Adrenal gland (tissue), 5 donors: Measurements from ENCODE around the gene KRT14.
"Not testable (repeated sequence)": the region's sequence is repeated elsewhere in the genome, so short reads cannot be mapped to it uniquely, and the experiment has no call there.

ENCODE experiments used
- CTCF ChIP-seq, 6 experiments: fragments of 450-650 bp in 4 of 6; fragments of 200-600 bp in 2 of 6; sonication (generic) in 1 of 6; IDR thresholded peaks; 1 replicate in 5 of 6; 2 replicates in 1 of 6; pipeline versions ENCODE4 v1.5.1 to v1.8.0; 2016 to 2021; ENCODE audit warnings: antibody characterized with exemption in 6 of 6, mild to moderate bottlenecking in 2 of 6, moderate library complexity in 1 of 6
- POLR2A ChIP-seq, 2 donors: fragments of 450-650 bp; IDR thresholded peaks; one replicate each; pipeline ENCODE4 v1.6.1; 2017; ENCODE audit warnings: antibody characterized with exemption in 2 of 2, mild to moderate bottlenecking in 2 of 2, moderate library complexity in 1 of 2
- donor health status: DM: no; HTN: no; CAD: no.

- not testable (repeated sequence) for TF ChIP-seq CTCF, POLR2A (IDR thresholded peaks at IDR 0.05)
Observed at GRCh38 chr17:41621435-41621817, 34.7 kb upstream of the KRT14 start.
